ENCODE measurements around the gene SESN3. TPM values are rescaled to one million over a fixed set of nuclear protein-coding genes. Genes with fewer than 3 reads are reported as not detected.

SESN3 gene
- total RNA-seq, 1 donor from 2014 or later, result 130 TPM

DNA sequence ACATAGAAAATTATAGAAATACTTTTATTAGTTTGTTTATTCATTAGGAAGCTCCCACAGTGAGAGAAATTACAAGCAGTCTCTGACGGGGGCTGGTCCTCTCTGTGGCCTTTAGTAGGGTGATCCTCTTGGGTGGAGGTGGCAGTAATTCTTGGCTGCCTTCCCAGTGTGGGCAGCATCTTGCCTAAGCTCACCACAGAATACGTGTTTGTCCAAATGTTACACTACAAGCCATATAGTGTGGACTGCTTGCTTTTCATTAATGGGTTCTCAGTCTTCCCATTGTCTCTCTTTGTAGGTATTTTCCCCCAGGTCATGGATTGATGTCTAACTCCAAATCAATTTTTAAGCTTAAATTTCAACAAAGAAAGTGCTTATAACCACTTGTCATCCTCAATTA, 98.0 kb downstream of the SESN3 start:
- H3K4me1 Mint-ChIP-seq, result peaks cover 20% of the 10 kb centered on the region
- no peaks in the 10 kb centered on the region for H3K9me3 Mint-ChIP-seq
- no peak overlapping the region for H3K27ac Mint-ChIP-seq
- DNase-seq (ENCODE audit: low spot score in 2 of 2, unreplicated experiment in 2 of 2), result no peak
- TF ChIP-seq, protein P1, sequence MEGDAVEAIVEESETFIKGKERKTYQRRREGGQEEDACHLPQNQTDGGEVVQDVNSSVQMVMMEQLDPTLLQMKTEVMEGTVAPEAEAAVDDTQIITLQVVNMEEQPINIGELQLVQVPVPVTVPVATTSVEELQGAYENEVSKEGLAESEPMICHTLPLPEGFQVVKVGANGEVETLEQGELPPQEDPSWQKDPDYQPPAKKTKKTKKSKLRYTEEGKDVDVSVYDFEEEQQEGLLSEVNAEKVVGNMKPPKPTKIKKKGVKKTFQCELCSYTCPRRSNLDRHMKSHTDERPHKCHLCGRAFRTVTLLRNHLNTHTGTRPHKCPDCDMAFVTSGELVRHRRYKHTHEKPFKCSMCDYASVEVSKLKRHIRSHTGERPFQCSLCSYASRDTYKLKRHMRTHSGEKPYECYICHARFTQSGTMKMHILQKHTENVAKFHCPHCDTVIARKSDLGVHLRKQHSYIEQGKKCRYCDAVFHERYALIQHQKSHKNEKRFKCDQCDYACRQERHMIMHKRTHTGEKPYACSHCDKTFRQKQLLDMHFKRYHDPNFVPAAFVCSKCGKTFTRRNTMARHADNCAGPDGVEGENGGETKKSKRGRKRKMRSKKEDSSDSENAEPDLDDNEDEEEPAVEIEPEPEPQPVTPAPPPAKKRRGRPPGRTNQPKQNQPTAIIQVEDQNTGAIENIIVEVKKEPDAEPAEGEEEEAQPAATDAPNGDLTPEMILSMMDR (IDR thresholded peaks at IDR 0.05; ENCODE audit: unreplicated experiment), result no peak
- no peaks in the 10 kb centered on the region for H3K27me3 Mint-ChIP-seq (ENCODE audit: low read depth)
- H3K4me3 Mint-ChIP-seq, result no peak overlapping the region
- H3K36me3 Mint-ChIP-seq, result peaks cover 3% of the 10 kb centered on the region

DNA sequence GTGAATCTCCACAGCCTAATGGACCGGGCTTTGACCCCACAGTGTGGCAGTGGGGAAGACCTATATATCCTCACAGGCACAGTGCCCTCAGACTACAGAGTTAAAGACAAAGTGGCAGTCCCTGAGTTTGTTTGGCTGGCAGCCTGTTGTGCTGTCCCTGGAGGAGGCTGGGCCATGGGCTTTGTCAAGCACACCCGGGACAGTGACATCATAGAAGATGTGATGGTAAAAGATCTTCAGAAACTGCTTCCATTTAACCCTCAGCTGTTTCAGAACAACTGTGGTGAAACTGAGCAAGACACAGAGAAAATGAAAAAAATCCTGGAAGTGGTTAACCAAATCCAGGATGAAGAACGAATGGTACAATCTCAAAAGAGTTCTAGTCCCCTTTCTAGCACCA, 102.4 kb downstream of the SESN3 start:
- Mint-ChIP-seq H3K27me3 (ENCODE audit: low read depth) (no peaks in the 10 kb centered on the region), H3K27ac (no peak overlapping the region), H3K4me1 (peaks cover 4% of the 10 kb centered on the region), H3K9me3 (no peaks in the 10 kb centered on the region), H3K4me3 (no peak overlapping the region), H3K36me3 (peaks cover 3% of the 10 kb centered on the region)
- DNase-seq (ENCODE audit: low spot score in 2 of 2, unreplicated experiment in 2 of 2), result no peak
- TF ChIP-seq, protein P1 (IDR thresholded peaks at IDR 0.05; ENCODE audit: unreplicated experiment), result no peak

DNA sequence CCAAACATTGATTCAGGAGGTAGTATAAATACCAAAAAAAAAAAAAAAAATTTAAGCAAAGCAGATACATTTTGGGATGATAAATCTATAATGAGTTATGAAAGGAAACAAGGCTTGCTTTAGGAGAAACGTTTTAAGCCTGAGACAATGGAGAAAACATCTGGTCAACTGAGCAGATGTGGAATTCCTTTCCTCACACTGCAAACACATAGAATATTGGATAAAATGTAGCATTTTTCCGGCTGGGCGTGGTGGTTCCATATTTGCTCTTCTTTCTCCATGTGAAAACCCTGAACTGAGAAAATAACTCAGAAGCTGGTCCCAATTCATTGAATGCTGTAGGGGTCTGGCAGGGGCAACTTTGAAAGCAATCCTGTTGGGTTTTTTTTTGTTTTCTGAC, 107.4 kb downstream of the SESN3 start:
- TF ChIP-seq, protein P1 (IDR thresholded peaks at IDR 0.05; ENCODE audit: unreplicated experiment), result no peak
- Mint-ChIP-seq H3K9me3 (peaks cover 7% of the 10 kb centered on the region), H3K4me1 (peaks cover 11% of the 10 kb centered on the region), H3K4me3 (no peak overlapping the region), H3K27ac (no peak overlapping the region), H3K27me3 (ENCODE audit: low read depth) (no peaks in the 10 kb centered on the region), H3K36me3 (peaks cover 4% of the 10 kb centered on the region)
- DNase-seq (ENCODE audit: low spot score in 2 of 2, unreplicated experiment in 2 of 2), result no peak

DNA sequence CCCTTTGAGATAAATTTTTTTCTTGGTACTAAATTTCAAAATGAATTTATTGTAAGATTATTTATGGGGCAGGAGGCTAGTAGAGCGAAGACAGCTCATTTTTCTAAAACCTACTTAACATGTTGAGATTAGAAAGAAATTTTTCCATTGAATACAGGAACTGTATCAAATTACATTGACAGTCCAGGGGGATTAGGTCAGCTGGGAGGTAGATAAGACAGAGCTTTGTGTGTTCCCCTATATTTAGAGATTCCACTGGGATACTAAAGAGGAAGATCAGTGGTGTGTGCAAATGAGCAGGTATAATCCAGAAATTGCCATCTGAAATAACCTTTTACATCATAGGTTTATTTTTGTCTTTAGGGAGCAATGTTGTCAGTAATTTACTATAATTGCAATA, 109.3 kb downstream of the SESN3 start:
- TF ChIP-seq, protein P1 (IDR thresholded peaks at IDR 0.05; ENCODE audit: unreplicated experiment), result no peak
- DNase-seq (ENCODE audit: low spot score in 2 of 2, unreplicated experiment in 2 of 2), result no peak
- no peaks in the 10 kb centered on the region for H3K27me3 Mint-ChIP-seq (ENCODE audit: low read depth)
- peaks cover 4% of the 10 kb centered on the region for H3K36me3 Mint-ChIP-seq
- H3K4me3 Mint-ChIP-seq, result no peak overlapping the region
- peaks cover 19% of the 10 kb centered on the region for H3K9me3 Mint-ChIP-seq
- H3K27ac Mint-ChIP-seq, result no peak overlapping the region
- peaks cover 11% of the 10 kb centered on the region for H3K4me1 Mint-ChIP-seq

DNA sequence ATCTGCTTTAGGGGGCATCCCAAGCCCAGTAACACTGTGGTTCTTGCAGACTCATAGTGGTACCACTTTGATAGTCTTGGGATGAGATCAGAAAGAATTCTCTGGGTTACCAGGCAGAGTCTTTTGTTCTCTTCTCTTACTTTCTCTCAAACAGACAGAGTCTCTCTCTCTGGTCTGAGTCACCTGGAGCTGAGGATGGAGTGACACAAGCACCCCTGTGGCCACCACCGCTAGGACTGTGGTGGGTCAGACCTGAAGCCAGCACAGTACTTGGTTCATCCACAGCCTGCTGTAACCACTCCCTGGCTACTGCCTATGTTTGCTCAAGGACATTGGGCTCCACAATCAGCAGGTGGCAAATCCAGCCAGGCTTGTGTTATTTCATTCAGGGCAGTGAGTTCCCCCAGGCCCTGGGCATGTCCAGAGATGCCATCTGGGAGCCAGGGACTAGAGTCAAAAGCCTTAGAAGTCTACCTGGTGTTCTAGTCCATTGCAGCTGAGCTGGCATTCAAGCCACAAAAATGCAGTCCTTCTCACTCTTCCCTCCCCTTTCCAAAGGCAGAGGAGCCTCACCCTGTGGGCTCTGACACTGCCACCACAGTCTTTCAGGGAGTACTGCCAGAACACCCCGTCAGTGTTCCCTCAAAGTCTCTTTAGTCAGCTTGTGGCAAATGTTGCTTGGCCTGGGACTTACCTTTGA, 111.5 kb downstream of the SESN3 start:
- Mint-ChIP-seq H3K36me3 (peaks cover 4% of the 10 kb centered on the region), H3K4me1 (peaks cover 11% of the 10 kb centered on the region), H3K27me3 (ENCODE audit: low read depth) (no peaks in the 10 kb centered on the region), H3K9me3 (peaks cover 19% of the 10 kb centered on the region), H3K27ac (no peak overlapping the region), H3K4me3 (no peak overlapping the region)
- DNase-seq (ENCODE audit: low spot score in 2 of 2, unreplicated experiment in 2 of 2), result no peak
- TF ChIP-seq, protein P1 (IDR thresholded peaks at IDR 0.05; ENCODE audit: unreplicated experiment), result no peak
